Measurements from ENCODE around the gene MTOR.

GRCh38 chr1:11272832-11273594 lies 10.7 kb upstream of the MTOR start, which contains the start of gene UBIAD1:
- TF ChIP-seq CHD1 (IDR thresholded peaks at IDR 0.05; ENCODE audit: low read depth, low read length) (no peak), MAX (IDR thresholded peaks at IDR 0.05) (peak; percentile 76), SP4 (IDR thresholded peaks at IDR 0.05; ENCODE audit: low read length) (peak; percentile 37; the same call in 1 of the 2 replicates), SIN3A (conservative IDR thresholded peaks at IDR 0.05 in 1 of 2, IDR thresholded peaks at IDR 0.05 in 1 of 2; ENCODE audit: low read depth in 1 of 2, low read length in 2 of 2) (no peak), SUZ12 (IDR thresholded peaks at IDR 0.05; ENCODE audit: low read length) (no peak), GTF2F1 (IDR thresholded peaks at IDR 0.05; ENCODE audit: borderline replicate concordance, low read depth, low read length) (no peak), E2F6 (IDR thresholded peaks at IDR 0.05) (peak; percentile 36; the same call in 1 of the 2 replicates), POLR2A (IDR thresholded peaks at IDR 0.05; ENCODE audit: control extremely low read depth in 1 of 2, low read depth in 2 of 2, low read length in 2 of 2) (peak; percentile 46 to 87), RBBP5 (IDR thresholded peaks at IDR 0.05; ENCODE audit: borderline replicate concordance, low read depth, low read length) (peak; percentile 65; the same call in 1 of the 2 replicates), CEBPB (IDR thresholded peaks at IDR 0.05; ENCODE audit: low read depth, low read length) (no peak), JUN (IDR thresholded peaks at IDR 0.05; ENCODE audit: low read depth, low read length) (no peak), EGR1 (IDR thresholded peaks at IDR 0.05; ENCODE audit: borderline replicate concordance, low read depth, low read length) (no peak), ZNF274 (IDR thresholded peaks at IDR 0.05; ENCODE audit: borderline replicate concordance, extremely low read depth, low read length) (no peak)

Data from H1 (cell line).